ENCODE results near the gene APOL1.
A peak's percentile ranks its signal among the peaks of the same experiment; 100 is the strongest.

The APOL1 gene

GRCh38 chr22:36294801-36295200, 41.9 kb downstream of the APOL1 start:
- no peak for DNase-seq

GRCh38 chr22:36295247-36295646, 42.3 kb downstream of the APOL1 start:
- DNase-seq, result no peak

GRCh38 chr22:36296690-36297089, 43.8 kb downstream of the APOL1 start:
- DNase-seq, result no peak

- DNase-seq, result no peak
Measured at GRCh38 chr22:36297568-36297967, 44.6 kb downstream of the APOL1 start.

- DNase-seq, result no peak
Measured at GRCh38 chr22:36298118-36298517, 45.2 kb downstream of the APOL1 start.

GRCh38 chr22:36298601-36299000, 45.7 kb downstream of the APOL1 start:
- no peak for DNase-seq

GRCh38 chr22:36299295-36299694, 46.4 kb downstream of the APOL1 start:
- no peak for DNase-seq

- no peak for DNase-seq
Measured at GRCh38 chr22:36299911-36300310, 47.0 kb downstream of the APOL1 start.

GRCh38 chr22:36300396-36301212, 47.7 kb downstream of the APOL1 start:
- no peak for DNase-seq

- peak; percentile 84 for DNase-seq
Measured at GRCh38 chr22:36301384-36301828, 48.5 kb downstream of the APOL1 start.

GRCh38 chr22:36301851-36302250, 48.9 kb downstream of the APOL1 start:
- no peak for DNase-seq

GRCh38 chr22:36302439-36303114, 49.6 kb downstream of the APOL1 start:
- no peak for DNase-seq

- DNase-seq, result no peak
Measured at GRCh38 chr22:36303115-36303467, 50.2 kb downstream of the APOL1 start.

- DNase-seq, result no peak
Measured at GRCh38 chr22:36303874-36304273, 50.9 kb downstream of the APOL1 start.

GRCh38 chr22:36304429-36304828, 51.5 kb downstream of the APOL1 start:
- DNase-seq, result no peak

- DNase-seq, result no peak
Measured at GRCh38 chr22:36305813-36306212, 52.9 kb downstream of the APOL1 start.

GRCh38 chr22:36306227-36306626, 53.3 kb downstream of the APOL1 start:
- no peak for DNase-seq

GRCh38 chr22:36308880-36309279, 55.9 kb downstream of the APOL1 start:
- no peak for DNase-seq

- DNase-seq, result no peak
Measured at GRCh38 chr22:36311386-36312085, 58.6 kb downstream of the APOL1 start.

GRCh38 chr22:36315325-36315724, 62.4 kb downstream of the APOL1 start:
- no peak for DNase-seq

GRCh38 chr22:36316419-36316818, 63.5 kb downstream of the APOL1 start:
- no peak for DNase-seq

Measured in CD4-positive, alpha-beta T cell treated with Interleukin-12 subunit alpha and Interleukin-12 subunit beta, for 1 hour (primary cell).